ENCODE measurements around the gene ZNF563. TPM values are rescaled to one million over a fixed set of nuclear protein-coding genes. Genes with fewer than 3 reads are reported as not detected.

The ZNF563 gene
- total RNA-seq, 1 experiment from 2014 or later: not detected

DNA sequence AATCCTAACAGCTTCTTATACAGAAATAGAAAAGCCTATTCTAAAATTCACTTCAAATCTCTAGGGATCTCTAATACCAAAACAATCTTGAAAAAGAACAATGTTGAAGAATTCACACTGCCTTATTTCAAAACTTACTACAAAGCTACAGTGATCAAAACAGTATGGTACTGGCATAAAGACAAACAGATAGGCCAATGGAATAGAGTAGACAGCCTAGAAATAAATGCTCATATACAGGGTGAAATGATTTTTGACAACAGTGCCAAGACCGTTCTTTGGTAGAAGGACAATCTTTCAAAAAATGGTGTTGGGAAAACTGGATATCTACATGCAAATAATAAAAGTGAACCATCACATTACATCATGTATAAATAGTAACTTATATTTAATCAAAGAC lies 11.8 kb upstream of the ZNF563 start (continued):
- TF ChIP-seq ZFX (IDR thresholded peaks at IDR 0.05): no peak

DNA sequence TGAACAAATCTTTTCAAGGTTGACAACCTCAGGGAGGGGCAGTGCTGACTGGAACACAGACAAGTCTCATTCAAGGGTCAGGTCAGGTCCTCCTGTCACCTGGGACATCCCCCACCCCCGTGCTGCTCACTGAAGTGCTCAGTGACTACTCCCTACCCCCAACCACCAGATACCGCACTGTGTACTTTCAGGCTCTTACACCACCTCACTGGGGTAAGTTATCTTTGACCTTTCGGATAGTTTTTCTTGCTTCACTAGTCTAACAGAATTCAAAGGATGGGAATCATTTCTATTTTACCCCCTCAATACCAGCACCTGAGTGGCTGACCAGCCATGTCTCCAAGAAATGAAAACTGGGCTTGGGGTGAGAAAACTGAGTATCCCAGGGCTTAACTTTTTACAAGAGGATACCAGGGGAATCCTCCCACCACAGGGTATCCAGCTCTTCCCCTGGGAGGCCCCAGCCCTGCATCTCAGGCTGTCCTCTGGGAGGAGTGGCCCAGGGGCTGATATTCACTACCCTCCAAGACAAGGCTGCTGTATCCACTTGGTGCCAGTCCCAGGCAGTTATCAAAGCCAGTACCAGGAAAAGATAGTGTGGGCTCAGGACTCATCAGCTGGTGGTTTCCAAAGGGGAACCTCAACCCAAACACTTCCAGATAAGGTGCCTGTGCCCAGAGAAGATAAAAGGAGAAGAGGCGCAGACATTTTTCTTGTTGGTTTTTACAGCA lies 2.1 kb downstream of the ZNF563 start:
- Histone ChIP-seq H3K27ac (ENCODE audit: low read depth, low read length) (no peak overlapping the region), H3K9ac (ENCODE audit: low read length) (no peak overlapping the region), H3K36me3 (ENCODE audit: control insufficient read depth in 1 of 2, insufficient read depth in 2 of 2, low read length in 2 of 2) (no peaks in the 10 kb centered on the region), H2AFZ (ENCODE audit: low read depth, low read length, poor library complexity, severe bottlenecking) (no peak overlapping the region), H3K27me3 (ENCODE audit: insufficient read depth, low read length) (no peaks in the 10 kb centered on the region), H3K4me3 (replicated peaks in 1 of 2; ENCODE audit: low read depth in 1 of 2, low read length in 2 of 2) (no peak overlapping the region), H3K9me2 (ENCODE audit: insufficient read depth) (no peaks in the 10 kb centered on the region), H3K79me2 (ENCODE audit: insufficient read depth, low read length) (no peaks in the 10 kb centered on the region), H4K20me1 (ENCODE audit: insufficient read depth) (no peaks in the 10 kb centered on the region), H3K9me3 (ENCODE audit: control insufficient read depth in 1 of 2, insufficient read depth in 1 of 2, low read depth in 1 of 2, low read length in 2 of 2) (no peaks in the 10 kb centered on the region; a peak in 2 of 4 replicates), H3K4me1 (ENCODE audit: control insufficient read depth in 1 of 2, insufficient read depth in 2 of 2, low read length in 2 of 2) (no peaks in the 10 kb centered on the region), H3K4me2 (ENCODE audit: low read length) (no peak overlapping the region)
- no TSS peak for BruUV-seq (replicated peaks)
- ATAC-seq (no peak), DNase-seq (ENCODE audit: low read depth, low spot score) (no peak)
- CTCF ChIA-PET: no interaction called here
- POLR2A ChIA-PET: no interaction called here
- intact Hi-C loops (cut with micrococcal nuclease): no loop called here
- RAD21 ChIA-PET (ENCODE audit: low non-redundant PET in 1 of 2, low total read pairs in 2 of 2, uncharacterized antibody in 2 of 2, unreplicated experiment in 2 of 2): no interaction called here
- TF ChIP-seq, protein P1, sequence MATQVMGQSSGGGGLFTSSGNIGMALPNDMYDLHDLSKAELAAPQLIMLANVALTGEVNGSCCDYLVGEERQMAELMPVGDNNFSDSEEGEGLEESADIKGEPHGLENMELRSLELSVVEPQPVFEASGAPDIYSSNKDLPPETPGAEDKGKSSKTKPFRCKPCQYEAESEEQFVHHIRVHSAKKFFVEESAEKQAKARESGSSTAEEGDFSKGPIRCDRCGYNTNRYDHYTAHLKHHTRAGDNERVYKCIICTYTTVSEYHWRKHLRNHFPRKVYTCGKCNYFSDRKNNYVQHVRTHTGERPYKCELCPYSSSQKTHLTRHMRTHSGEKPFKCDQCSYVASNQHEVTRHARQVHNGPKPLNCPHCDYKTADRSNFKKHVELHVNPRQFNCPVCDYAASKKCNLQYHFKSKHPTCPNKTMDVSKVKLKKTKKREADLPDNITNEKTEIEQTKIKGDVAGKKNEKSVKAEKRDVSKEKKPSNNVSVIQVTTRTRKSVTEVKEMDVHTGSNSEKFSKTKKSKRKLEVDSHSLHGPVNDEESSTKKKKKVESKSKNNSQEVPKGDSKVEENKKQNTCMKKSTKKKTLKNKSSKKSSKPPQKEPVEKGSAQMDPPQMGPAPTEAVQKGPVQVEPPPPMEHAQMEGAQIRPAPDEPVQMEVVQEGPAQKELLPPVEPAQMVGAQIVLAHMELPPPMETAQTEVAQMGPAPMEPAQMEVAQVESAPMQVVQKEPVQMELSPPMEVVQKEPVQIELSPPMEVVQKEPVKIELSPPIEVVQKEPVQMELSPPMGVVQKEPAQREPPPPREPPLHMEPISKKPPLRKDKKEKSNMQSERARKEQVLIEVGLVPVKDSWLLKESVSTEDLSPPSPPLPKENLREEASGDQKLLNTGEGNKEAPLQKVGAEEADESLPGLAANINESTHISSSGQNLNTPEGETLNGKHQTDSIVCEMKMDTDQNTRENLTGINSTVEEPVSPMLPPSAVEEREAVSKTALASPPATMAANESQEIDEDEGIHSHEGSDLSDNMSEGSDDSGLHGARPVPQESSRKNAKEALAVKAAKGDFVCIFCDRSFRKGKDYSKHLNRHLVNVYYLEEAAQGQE (IDR thresholded peaks at IDR 0.05; ENCODE audit: low read depth): no peak
- TF ChIP-seq RAD21 (IDR thresholded peaks at IDR 0.05; ENCODE audit: low read depth) (no peak), JUND (IDR thresholded peaks at IDR 0.05) (no peak), TCF7L2 (IDR thresholded peaks at IDR 0.05; ENCODE audit: borderline replicate concordance, extremely low read depth, insufficient read depth, insufficient read length) (no peak), CEBPB (IDR thresholded peaks at IDR 0.05; ENCODE audit: low read depth) (no peak)
- TF ChIP-seq, protein P2, sequence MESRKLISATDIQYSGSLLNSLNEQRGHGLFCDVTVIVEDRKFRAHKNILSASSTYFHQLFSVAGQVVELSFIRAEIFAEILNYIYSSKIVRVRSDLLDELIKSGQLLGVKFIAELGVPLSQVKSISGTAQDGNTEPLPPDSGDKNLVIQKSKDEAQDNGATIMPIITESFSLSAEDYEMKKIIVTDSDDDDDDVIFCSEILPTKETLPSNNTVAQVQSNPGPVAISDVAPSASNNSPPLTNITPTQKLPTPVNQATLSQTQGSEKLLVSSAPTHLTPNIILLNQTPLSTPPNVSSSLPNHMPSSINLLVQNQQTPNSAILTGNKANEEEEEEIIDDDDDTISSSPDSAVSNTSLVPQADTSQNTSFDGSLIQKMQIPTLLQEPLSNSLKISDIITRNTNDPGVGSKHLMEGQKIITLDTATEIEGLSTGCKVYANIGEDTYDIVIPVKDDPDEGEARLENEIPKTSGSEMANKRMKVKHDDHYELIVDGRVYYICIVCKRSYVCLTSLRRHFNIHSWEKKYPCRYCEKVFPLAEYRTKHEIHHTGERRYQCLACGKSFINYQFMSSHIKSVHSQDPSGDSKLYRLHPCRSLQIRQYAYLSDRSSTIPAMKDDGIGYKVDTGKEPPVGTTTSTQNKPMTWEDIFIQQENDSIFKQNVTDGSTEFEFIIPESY (IDR thresholded peaks at IDR 0.05; ENCODE audit: extremely low read depth, insufficient replicate concordance, low read length): no peak

Measured in HCT116 (cell line).